ENCODE results near the gene MCRIP1.

MCRIP1 gene

DNA sequence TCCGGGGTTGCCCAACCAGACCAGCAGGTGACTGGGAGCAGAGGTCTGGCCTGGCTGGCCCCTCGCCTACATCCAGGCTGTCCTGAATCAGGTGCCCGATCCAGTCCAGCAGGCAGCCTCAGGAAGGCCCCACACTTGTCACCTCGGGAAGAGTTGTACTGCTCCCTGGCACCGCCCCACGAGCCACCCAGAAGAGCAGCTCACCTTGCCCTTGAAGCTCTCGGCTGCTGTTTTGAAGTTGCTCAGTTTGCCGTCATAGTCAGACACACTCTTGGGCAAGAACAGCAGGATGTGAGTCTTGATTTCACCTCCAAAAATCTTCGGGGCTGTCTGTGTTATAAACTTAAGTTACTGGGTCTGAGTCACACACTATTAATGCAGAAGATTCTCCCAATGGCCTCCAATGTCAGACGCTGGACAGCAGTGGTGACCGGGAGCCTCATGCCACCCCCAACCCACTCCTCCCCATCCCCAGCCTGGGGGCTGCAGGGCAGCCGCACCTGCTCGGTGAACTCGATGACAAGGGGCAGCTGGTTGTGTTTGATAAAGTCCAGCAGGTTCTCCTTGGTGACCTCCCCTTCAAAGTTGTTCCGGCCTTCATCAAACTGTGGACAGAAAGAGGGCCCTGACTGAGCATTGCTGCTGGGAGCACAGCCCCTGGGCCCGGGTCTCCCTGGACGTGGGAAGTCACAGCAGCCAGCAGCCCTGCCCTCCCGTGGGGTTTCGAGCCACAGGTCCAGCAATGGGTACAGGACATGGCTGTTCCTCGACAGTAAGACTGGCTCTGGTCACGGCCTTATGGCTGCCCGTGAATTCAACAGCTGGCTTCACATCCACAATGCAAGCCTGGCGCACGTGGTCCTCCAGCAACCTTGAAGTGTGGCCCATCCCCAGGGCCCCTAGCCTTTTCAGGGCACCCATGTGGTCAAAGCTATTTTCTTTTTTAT is 13.9 kb upstream of the MCRIP1 start:
- no peak for DNase-seq (ENCODE audit: extremely low spot score)
- ChIA-PET CTCF (no interaction called here), POLR2A (interaction anchor here (0.8 kb wide), 1 partner anchor 14 kb away, joined by 4 read pairs; the partner anchor contains the start of gene MCRIP1)
- TF ChIP-seq CTBP1 (IDR thresholded peaks at IDR 0.05; ENCODE audit: borderline replicate concordance) = no peak

DNA sequence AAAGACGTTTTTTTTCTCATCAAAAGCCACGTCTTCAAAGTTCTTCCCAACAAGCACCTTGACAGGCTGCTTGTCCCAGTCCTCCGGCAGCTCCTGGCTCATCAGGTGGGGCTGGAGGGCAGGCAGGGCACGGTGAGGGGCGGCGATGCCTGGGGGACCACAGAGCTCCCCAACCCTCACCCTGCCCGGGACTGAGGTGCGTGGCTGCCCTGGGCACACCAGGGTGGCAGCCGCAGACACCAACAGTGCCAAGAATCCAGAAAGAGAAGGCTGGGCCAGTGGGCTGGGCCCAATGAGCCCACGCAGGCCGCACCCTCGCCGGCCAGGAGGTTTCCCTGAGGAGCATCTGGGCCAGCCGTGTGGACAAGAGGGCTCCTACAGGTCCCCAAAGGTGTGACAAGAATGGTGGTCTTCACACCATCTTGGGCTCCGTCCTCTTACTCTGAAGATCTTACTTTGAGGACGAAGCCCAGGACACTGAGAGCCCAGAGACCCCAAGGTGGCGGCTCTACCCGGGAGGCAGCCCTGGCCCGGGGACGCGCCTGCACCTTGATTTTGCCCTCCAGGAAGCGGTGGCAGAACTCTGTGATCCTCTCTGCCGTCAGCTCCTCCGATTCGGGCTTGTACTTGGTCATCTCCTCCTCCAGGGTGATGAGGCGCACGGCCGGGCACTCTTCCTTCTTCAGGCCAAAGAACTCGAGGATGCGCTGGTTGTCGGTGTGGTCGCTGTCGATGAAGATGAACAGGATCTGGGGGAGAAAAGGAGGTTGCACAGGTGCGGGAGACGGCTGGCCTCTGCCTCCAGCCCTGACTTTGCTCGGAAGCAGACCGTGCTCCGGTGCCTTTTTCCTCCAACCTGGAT is 13.0 kb upstream of the MCRIP1 start:
- CTCF ChIA-PET = no interaction called here
- TF ChIP-seq ZNF384 (IDR thresholded peaks at IDR 0.05) (no peak), NFRKB (IDR thresholded peaks at IDR 0.05) (no peak), ELF4 (IDR thresholded peaks at IDR 0.05) (no peak)
- DNase-seq (ENCODE audit: extremely low spot score) = no peak
- POLR2A ChIA-PET = interaction anchor here (1.2 kb wide), 1 partner anchor 13 kb away, joined by 6 read pairs; the partner anchor contains the start of gene MCRIP1

- no peak for DNase-seq (ENCODE audit: extremely low spot score)
- ChIA-PET POLR2A (interaction anchor here (1.2 kb wide), 1 partner anchor 12 kb away, joined by 6 read pairs; the partner anchor contains the start of gene MCRIP1), CTCF (no interaction called here)
- TF ChIP-seq BHLHE40 (IDR thresholded peaks at IDR 0.05; ENCODE audit: borderline replicate concordance) (no peak), PKNOX1 (IDR thresholded peaks at IDR 0.05) (no peak), CTBP1 (IDR thresholded peaks at IDR 0.05; ENCODE audit: borderline replicate concordance) (no peak), FOXK2 (IDR thresholded peaks at IDR 0.05) (no peak), L3MBTL2 (conservative IDR thresholded peaks at IDR 0.05) (no peak), ZNF384 (IDR thresholded peaks at IDR 0.05) (no peak), TARDBP (IDR thresholded peaks at IDR 0.05) (no peak), HDGF (IDR thresholded peaks at IDR 0.05; ENCODE audit: borderline replicate concordance) (no peak), ELF4 (IDR thresholded peaks at IDR 0.05) (no peak), ARNT (IDR thresholded peaks at IDR 0.05) (no peak), FOXM1 (IDR thresholded peaks at IDR 0.05; ENCODE audit: borderline replicate concordance) (no peak), SP1 (IDR thresholded peaks at IDR 0.05) (no peak), FOXA1 (IDR thresholded peaks at IDR 0.05) (no peak), SUZ12 (IDR thresholded peaks at IDR 0.05) (no peak), NFRKB (IDR thresholded peaks at IDR 0.05) (no peak), LEF1 (IDR thresholded peaks at IDR 0.05; ENCODE audit: borderline replicate concordance) (no peak)
These were observed 12.3 kb upstream of the MCRIP1 start for GRCh38 chr17:81845361-81845760.

GRCh38 chr17:81844887-81845286 is 11.8 kb upstream of the MCRIP1 start:
- TF ChIP-seq SUZ12 (IDR thresholded peaks at IDR 0.05) (no peak), PKNOX1 (IDR thresholded peaks at IDR 0.05) (no peak), CTBP1 (IDR thresholded peaks at IDR 0.05; ENCODE audit: borderline replicate concordance) (no peak), L3MBTL2 (conservative IDR thresholded peaks at IDR 0.05) (no peak), FOXM1 (IDR thresholded peaks at IDR 0.05; ENCODE audit: borderline replicate concordance) (no peak), ELF4 (IDR thresholded peaks at IDR 0.05) (no peak), TARDBP (IDR thresholded peaks at IDR 0.05) (no peak), LEF1 (IDR thresholded peaks at IDR 0.05; ENCODE audit: borderline replicate concordance) (no peak), ZNF384 (IDR thresholded peaks at IDR 0.05) (no peak), HDGF (IDR thresholded peaks at IDR 0.05; ENCODE audit: borderline replicate concordance) (no peak), FOXA1 (IDR thresholded peaks at IDR 0.05) (no peak), BHLHE40 (IDR thresholded peaks at IDR 0.05; ENCODE audit: borderline replicate concordance) (no peak), ARNT (IDR thresholded peaks at IDR 0.05) (no peak), NFRKB (IDR thresholded peaks at IDR 0.05) (no peak), FOXK2 (IDR thresholded peaks at IDR 0.05) (no peak)
- ChIA-PET POLR2A (interaction anchor here (1.2 kb wide), 1 partner anchor 12 kb away, joined by 6 read pairs; the partner anchor contains the start of gene MCRIP1), CTCF (interaction anchor here (1.2 kb wide), 1 partner anchor 11 kb away, joined by 3 read pairs; no protein-coding TSS in a partner anchor)
- DNase-seq (ENCODE audit: extremely low spot score) = no peak

GRCh38 chr17:81844327-81844851 is 11.3 kb upstream of the MCRIP1 start:
- DNase-seq (ENCODE audit: extremely low spot score) = no peak
- TF ChIP-seq PKNOX1 (IDR thresholded peaks at IDR 0.05) (no peak), FOXK2 (IDR thresholded peaks at IDR 0.05) (no peak), ARNT (IDR thresholded peaks at IDR 0.05) (no peak), NFRKB (IDR thresholded peaks at IDR 0.05) (no peak), ZNF384 (IDR thresholded peaks at IDR 0.05) (no peak), FOXA1 (IDR thresholded peaks at IDR 0.05) (no peak), CTBP1 (IDR thresholded peaks at IDR 0.05; ENCODE audit: borderline replicate concordance) (no peak)
- CTCF ChIA-PET = interaction anchor here (1.2 kb wide), 1 partner anchor 11 kb away, joined by 3 read pairs; no protein-coding TSS in a partner anchor
- POLR2A ChIA-PET = no interaction called here
